RWPE2 (cell line): ENCODE results near the gene WFIKKN1.

Source experiments
- ATAC-seq: fragments of 200-7000 bp; cut with Tn5 transposase; 3 replicates; pipeline ENCODE4 v1.9.1; 2021; ENCODE audit warnings: low read depth
- DNase-seq: peaks from one replicate; pipeline ENCODE4 v3.0.0-alpha.2; 2020; ENCODE audit warnings: low spot score
- H3K27ac ChIP-seq: fragments of 450-650 bp; 2 replicates; pipeline ENCODE4 v1.5.1; 2017; ENCODE audit warnings: mild to moderate bottlenecking; ENCODE audit not compliant: poor library complexity, severe bottlenecking
- H3K27me3 ChIP-seq: fragments of 250-450 bp; sonication (Bioruptor Pico); 2 replicates; pipeline ENCODE4 v1.5.1; 2021; ENCODE audit warnings: mild to moderate bottlenecking, moderate library complexity; ENCODE audit not compliant: insufficient read depth, poor library complexity, severe bottlenecking
- H3K36me3 ChIP-seq: fragments of 250-450 bp; sonication (Bioruptor Pico); 2 replicates; pipeline ENCODE4 v1.5.1; 2020; ENCODE audit warnings: low read depth, mild to moderate bottlenecking, moderate library complexity
- H3K4me1 ChIP-seq: fragments of 250-450 bp; sonication (Bioruptor Pico); 2 replicates; pipeline ENCODE4 v1.5.1; 2021; ENCODE audit warnings: mild to moderate bottlenecking, moderate library complexity; ENCODE audit not compliant: insufficient read depth, poor library complexity, severe bottlenecking
- H3K4me3 ChIP-seq: fragments of 250-450 bp; sonication (Bioruptor Pico); 2 replicates; pipeline ENCODE4 v1.5.1; 2021; ENCODE audit warnings: mild to moderate bottlenecking, moderate library complexity; ENCODE audit not compliant: severe bottlenecking
- H3K9me3 ChIP-seq: fragments of 250-450 bp; sonication (Bioruptor Pico); 2 replicates; pipeline ENCODE4 v1.5.1; 2021; ENCODE audit warnings: mild to moderate bottlenecking, moderate library complexity; ENCODE audit not compliant: severe bottlenecking
- TF ChIP-seq, protein P1 (sequence below): fragments of 450-650 bp; IDR thresholded peaks from one replicate; pipeline ENCODE4 v1.5.1; 2017; ENCODE audit warnings: mild to moderate bottlenecking, moderate library complexity; ENCODE audit not compliant: poor library complexity, severe bottlenecking

Gene WFIKKN1

DNA sequence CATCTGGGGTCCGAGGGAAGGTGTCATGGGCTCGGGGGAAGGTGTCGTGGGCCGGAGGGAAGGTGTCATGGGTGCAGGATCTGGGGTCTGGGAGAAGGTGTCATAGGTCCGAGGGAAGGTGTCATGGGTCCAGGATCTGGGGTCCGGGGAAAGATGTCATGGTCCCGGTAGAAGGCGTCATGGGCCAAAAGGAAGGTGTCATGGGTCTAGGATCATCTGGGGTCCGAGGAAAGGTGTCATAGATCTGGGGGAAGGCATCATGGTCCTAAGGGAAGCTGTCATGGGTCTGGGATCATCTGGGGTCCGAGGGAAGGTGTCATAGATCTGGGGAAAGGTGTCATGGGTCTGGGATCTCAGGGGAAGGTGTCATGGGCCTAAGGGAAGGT is 40.0 kb upstream of the WFIKKN1 start:
- TF ChIP-seq, protein P1, sequence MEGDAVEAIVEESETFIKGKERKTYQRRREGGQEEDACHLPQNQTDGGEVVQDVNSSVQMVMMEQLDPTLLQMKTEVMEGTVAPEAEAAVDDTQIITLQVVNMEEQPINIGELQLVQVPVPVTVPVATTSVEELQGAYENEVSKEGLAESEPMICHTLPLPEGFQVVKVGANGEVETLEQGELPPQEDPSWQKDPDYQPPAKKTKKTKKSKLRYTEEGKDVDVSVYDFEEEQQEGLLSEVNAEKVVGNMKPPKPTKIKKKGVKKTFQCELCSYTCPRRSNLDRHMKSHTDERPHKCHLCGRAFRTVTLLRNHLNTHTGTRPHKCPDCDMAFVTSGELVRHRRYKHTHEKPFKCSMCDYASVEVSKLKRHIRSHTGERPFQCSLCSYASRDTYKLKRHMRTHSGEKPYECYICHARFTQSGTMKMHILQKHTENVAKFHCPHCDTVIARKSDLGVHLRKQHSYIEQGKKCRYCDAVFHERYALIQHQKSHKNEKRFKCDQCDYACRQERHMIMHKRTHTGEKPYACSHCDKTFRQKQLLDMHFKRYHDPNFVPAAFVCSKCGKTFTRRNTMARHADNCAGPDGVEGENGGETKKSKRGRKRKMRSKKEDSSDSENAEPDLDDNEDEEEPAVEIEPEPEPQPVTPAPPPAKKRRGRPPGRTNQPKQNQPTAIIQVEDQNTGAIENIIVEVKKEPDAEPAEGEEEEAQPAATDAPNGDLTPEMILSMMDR: no peak
- Histone ChIP-seq H3K36me3 (no peaks in the 10 kb centered on the region), H3K4me1 (peaks cover 28% of the 10 kb centered on the region), H3K4me3 (peak overlapping the region; percentile 57), H3K27me3 (no peaks in the 10 kb centered on the region), H3K9me3 (no peaks in the 10 kb centered on the region), H3K27ac (peak overlapping the region; percentile 87)
- DNase-seq (no peak), ATAC-seq (no peak)

DNA sequence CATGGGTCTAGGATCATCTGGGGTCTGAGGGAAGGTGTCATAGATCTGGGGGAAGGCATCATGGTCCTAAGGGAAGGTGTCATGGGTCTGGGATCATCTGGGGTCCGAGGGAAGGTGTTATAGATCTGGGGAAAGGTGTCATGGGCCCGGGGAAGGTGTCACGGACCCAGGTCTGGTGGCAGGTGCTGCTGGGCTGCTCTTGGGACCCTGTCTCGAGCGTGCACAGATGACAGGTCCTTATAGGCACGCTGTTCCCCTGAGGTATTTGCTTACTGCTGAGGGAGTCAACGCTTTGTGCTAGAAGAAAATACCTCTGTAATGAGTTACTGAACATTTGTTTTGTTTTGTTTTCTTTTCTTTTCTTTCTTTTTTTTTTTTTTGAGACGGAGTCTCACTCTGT is 39.6 kb upstream of the WFIKKN1 start:
- Histone ChIP-seq H3K4me1 (peaks cover 31% of the 10 kb centered on the region), H3K36me3 (no peaks in the 10 kb centered on the region), H3K27ac (no peak overlapping the region), H3K9me3 (no peaks in the 10 kb centered on the region), H3K27me3 (no peaks in the 10 kb centered on the region), H3K4me3 (no peak overlapping the region)
- ATAC-seq (no peak), DNase-seq (no peak)
- TF ChIP-seq, protein P1: no peak

DNA sequence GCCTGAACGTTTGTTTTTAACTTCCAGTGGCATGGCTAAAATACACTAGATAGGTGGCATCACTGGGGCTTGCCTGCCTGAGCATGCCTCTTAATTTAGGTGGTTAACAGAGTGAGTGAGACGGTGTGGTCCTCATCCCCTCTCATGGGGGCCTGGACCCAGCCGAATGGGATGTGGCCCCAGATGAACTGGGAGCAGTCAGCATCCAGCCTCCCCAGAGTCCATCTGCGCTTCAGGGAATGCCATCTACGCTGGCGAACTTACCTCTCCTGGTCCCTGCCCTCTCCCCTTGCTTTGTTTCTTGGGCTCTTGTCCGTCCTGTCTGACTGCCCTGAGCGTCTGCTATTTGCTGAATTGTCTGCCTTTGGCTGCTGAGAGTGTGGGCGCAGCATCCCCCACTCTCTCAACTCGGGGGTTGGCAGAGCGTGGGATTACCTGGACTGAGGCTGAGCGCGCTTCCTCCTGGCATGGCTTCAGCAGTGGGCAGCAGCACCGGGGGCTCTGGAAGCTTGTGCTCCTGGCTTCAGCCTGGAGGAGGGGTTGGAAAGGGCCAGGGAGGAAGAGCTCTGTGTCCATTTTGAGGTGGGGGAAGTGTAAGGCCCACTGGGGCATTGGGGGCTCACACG is 38.8 kb upstream of the WFIKKN1 start:
- TF ChIP-seq, protein P1: no peak
- Histone ChIP-seq H3K27ac (peak overlapping the region; percentile 68), H3K4me1 (peaks cover 31% of the 10 kb centered on the region)

DNA sequence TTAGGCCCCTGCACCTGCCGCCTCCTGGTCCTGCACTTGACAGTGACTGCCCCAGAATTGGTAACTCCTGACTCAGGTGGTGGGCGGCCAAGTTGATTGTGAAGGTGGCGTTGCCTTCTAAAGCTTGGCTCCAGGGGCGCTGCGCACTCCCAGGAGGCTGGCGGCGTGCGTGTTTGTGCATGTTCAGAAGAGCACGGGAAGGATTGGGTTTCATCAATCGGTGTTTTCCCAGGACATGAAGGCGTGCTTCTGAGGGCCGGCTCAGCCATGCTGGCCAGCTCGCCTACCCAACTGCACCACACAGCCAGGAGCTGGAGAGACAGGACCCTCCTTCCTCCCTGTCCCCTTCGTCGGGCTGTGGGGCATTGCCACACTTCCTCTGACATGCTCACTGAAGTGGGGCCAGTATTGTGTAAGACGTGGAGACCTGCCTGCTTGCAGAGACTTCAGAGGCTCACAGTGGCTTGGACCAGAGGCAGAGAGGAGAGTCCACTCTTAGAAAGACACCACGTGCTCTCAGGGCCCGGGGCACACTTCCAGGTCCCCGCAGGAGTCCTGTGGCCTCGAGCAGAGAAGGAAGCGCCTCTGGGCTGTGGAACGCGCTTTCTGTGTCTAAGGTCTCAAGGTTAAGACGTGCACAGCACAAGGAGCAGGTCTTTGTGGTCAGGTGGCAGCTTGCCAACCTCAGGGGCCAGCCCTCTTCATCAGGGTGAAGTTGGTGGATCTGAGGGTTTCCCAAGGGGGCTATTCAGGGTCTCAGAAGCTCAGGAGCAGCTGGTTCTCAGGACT is 38.1 kb upstream of the WFIKKN1 start:
- no peaks in the 10 kb centered on the region for H3K9me3 ChIP-seq
- H3K36me3 ChIP-seq: no peaks in the 10 kb centered on the region
- TF ChIP-seq, protein P1: peak; percentile 85
- DNase-seq: peak; percentile 94
- H3K27me3 ChIP-seq: no peaks in the 10 kb centered on the region
- peaks cover 27% of the 10 kb centered on the region for H3K4me1 ChIP-seq
- peak overlapping the region; percentile 68 for H3K27ac ChIP-seq
- H3K4me3 ChIP-seq: no peak overlapping the region
- ATAC-seq: peak; percentile 53

More for the DNA sequence above, 38.8 kb upstream of the WFIKKN1 start:
- Histone ChIP-seq H3K4me3 (no peak overlapping the region), H3K9me3 (no peaks in the 10 kb centered on the region), H3K36me3 (no peaks in the 10 kb centered on the region), H3K27me3 (no peaks in the 10 kb centered on the region)
- ATAC-seq: no peak
- no peak for DNase-seq

DNA sequence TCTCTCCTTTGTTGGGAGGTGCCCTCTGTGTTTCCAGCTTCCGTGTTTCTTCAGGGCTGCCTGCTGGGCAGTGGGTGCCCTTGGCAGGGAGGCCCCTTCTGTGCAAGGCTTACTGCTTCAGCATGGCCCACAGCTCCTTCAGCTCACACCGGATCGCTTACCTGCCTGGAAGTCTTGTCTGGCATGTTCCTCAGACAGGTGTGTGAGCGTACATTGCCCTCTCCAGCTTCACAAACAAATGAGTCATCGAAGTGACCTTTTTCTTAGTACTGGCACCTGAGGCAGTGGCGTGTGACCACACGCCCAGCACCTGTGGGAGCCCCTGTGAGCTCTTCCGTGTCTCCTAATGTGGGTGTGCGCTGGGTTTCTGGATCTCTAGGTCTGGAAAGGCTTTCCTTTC is 37.4 kb upstream of the WFIKKN1 start:
- TF ChIP-seq, protein P1: no peak
- Histone ChIP-seq H3K27me3 (no peaks in the 10 kb centered on the region), H3K27ac (peak overlapping the region; percentile 68), H3K4me1 (peaks cover 27% of the 10 kb centered on the region), H3K36me3 (no peaks in the 10 kb centered on the region), H3K9me3 (no peaks in the 10 kb centered on the region), H3K4me3 (no peak overlapping the region)
- no peak for ATAC-seq
- no peak for DNase-seq
